ENCODE measurements around the gene GOLGA6B. TPM values are rescaled to one million over a fixed set of nuclear protein-coding genes. Genes with fewer than 3 reads are reported as not detected.
"Not testable (repeated sequence)": the region's sequence is repeated elsewhere in the genome, so short reads cannot be mapped to it uniquely, and the experiment has no call there.

The GOLGA6B gene
- total and polyA plus RNA-seq, 7 donors = 0.04 TPM; not detected in 6

GRCh38 chr15:72700076-72700475 lies 45.6 kb downstream of the GOLGA6B start:
- no peak for DNase-seq
- intact Hi-C loops (cut with DNase I) = no loop called here
- no peaks in the 10 kb centered on the region for H3K9me3 ChIP-seq
- H3K27me3 ChIP-seq (ENCODE audit: insufficient read depth in 3 of 3, low read length in 2 of 3) = no peaks in the 10 kb centered on the region
- no peaks in the 10 kb centered on the region for H3K4me1 ChIP-seq
- H3K36me3 ChIP-seq (ENCODE audit: insufficient read depth in 1 of 2, low read depth in 1 of 2) = peaks cover 0 to 7% of the 10 kb centered on the region in 2 donors
- H3K4me3 ChIP-seq = no peak overlapping the region
- WGBS, 3 donors = 84 to 93% (median 87%) methylated on average over 9 of the region's 9 CpGs
- no peak overlapping the region for H3K27ac ChIP-seq
- TF ChIP-seq CTCF (IDR thresholded peaks at IDR 0.05) = no peak
- ATAC-seq = no peak

- DNase-seq (no peak), ATAC-seq (no peak)
- TF ChIP-seq CTCF (IDR thresholded peaks at IDR 0.05) = no peak
- Histone ChIP-seq H3K36me3 (ENCODE audit: insufficient read depth in 1 of 2, low read depth in 1 of 2) (peaks cover 0 to 18% of the 10 kb centered on the region in 2 donors), H3K27me3 (ENCODE audit: insufficient read depth in 3 of 3, low read length in 2 of 3) (no peaks in the 10 kb centered on the region), H3K27ac (no peak overlapping the region), H3K4me1 (no peaks in the 10 kb centered on the region), H3K4me3 (no peak overlapping the region), H3K9me3 (no peaks in the 10 kb centered on the region)
- intact Hi-C loops (cut with DNase I) = no loop called here
- 90 to 93% (median 92%) methylated on average over 11 of the region's 11 CpGs for WGBS, 3 donors
Measured at GRCh38 chr15:72706266-72706665, 51.8 kb downstream of the GOLGA6B start.

GRCh38 chr15:72708551-72709303 lies 54.2 kb downstream of the GOLGA6B start:
- DNase-seq; H3K27ac ChIP-seq; ATAC-seq; H3K27me3 ChIP-seq (ENCODE audit: insufficient read depth in 3 of 3, low read length in 2 of 3); H3K9me3 ChIP-seq; H3K4me1 ChIP-seq; intact Hi-C loops (cut with DNase I); H3K4me3 ChIP-seq: not testable (repeated sequence)
- 83 to 94% (median 89%) methylated on average over 8 of the region's 8 CpGs for WGBS, 3 donors
- peaks cover 0 to 40% of the 10 kb centered on the region in 2 donors for H3K36me3 ChIP-seq (ENCODE audit: insufficient read depth in 1 of 2, low read depth in 1 of 2)

Other genes starting within 250 kb of the GOLGA6B start
- gene ARIH1, start 180.4 kb upstream of the GOLGA6B start, total RNA-seq = 100 to 1,000 TPM; 181 to 253 (median 204) TPM
- 10 to 100 TPM; 35.6 to 75.6 (median 43.8) TPM for gene ARIH1, start 180.4 kb upstream of the GOLGA6B start, polyA plus RNA-seq
- not detected for gene HIGD2B, start 31.5 kb downstream of the GOLGA6B start, total RNA-seq
- not detected for gene HIGD2B, start 31.5 kb downstream of the GOLGA6B start, polyA plus RNA-seq
- gene BBS4, start 31.5 kb downstream of the GOLGA6B start, total RNA-seq = 10 to 100 TPM; 12.0 to 20.7 (median 14.7) TPM
- 10 to 100 TPM; 15.9 to 38.6 (median 17.1) TPM for gene BBS4, start 31.5 kb downstream of the GOLGA6B start, polyA plus RNA-seq
- gene ADPGK, start 129.1 kb downstream of the GOLGA6B start, total RNA-seq = 10 to 100 TPM in 3 of 4 donors, 1 to 10 TPM in 1; 7.9 to 13.6 (median 10.5) TPM
- 10 to 100 TPM; 10.4 to 14.2 (median 12.0) TPM for gene ADPGK, start 129.1 kb downstream of the GOLGA6B start, polyA plus RNA-seq